Panc1 (cell line): ENCODE results near the gene FAT2. TPM values are rescaled to one million over a fixed set of nuclear protein-coding genes. Genes with fewer than 3 reads are reported as not detected.

ENCODE experiments used
- ATAC-seq: fragments of 200-7000 bp; cut with Tn5 transposase; 2 replicates; pipeline ENCODE4 v1.9.1; 2020; ENCODE audit warnings: mild to moderate bottlenecking, moderate library complexity
- Bru-seq: library from RNA; stranded (reverse); fragments of 400-500 nt; gene quantifications from one replicate; lab custom pipeline; 2021; lab: Mats Ljungman, UMichigan
- BruChase-seq, 2 experiments: library from RNA; stranded (reverse); fragments of 400-500 nt; gene quantifications; one replicate each; lab custom pipeline; 2021; lab: Mats Ljungman, UMichigan
- BruUV-seq: library from RNA; stranded (reverse); fragments of 400-500 nt; replicated peaks from 2 replicates; lab custom pipeline; 2021; lab: Mats Ljungman, UMichigan
- CTCF ChIA-PET: fragments of 300-600 bp; sonication (Branson Sonifier 250); formaldehyde crosslinking; loops from one replicate; lab custom pipeline; 2022; ENCODE audit warnings: antibody characterized with exemption; lab: Charles Lee
- POLR2A ChIA-PET: fragments of 300-600 bp; sonication (Branson Sonifier 250); formaldehyde crosslinking; loops from one replicate; lab custom pipeline; 2022; ENCODE audit warnings: antibody characterized with exemption; lab: Charles Lee
- DNase-seq: peaks from one replicate; pipeline ENCODE4 v3.0.0-alpha.2; 2010; ENCODE audit warnings: low read depth, low spot score
- H3K27ac ChIP-seq: 2 replicates; pipeline ENCODE4 v1.5.1; 2011; ENCODE audit warnings: mild to moderate bottlenecking, low read length, inconsistent platforms
- H3K27me3 ChIP-seq: fragments of 200-500 bp; sonication (Bioruptor generic); 2 replicates; pipeline ENCODE4 v1.6.0; 2014; ENCODE audit warnings: low read length, inconsistent platforms; ENCODE audit not compliant: control insufficient read depth, insufficient read depth
- H3K36me3 ChIP-seq: fragments of 200-500 bp; sonication (Bioruptor generic); 2 replicates; pipeline ENCODE4 v1.5.1; 2014; ENCODE audit warnings: inconsistent platforms, mild to moderate bottlenecking, low read length, moderate library complexity; ENCODE audit not compliant: control insufficient read depth, insufficient read depth
- H3K4me1 ChIP-seq: 2 replicates; pipeline ENCODE4 v1.5.1; 2011; ENCODE audit warnings: inconsistent platforms, mild to moderate bottlenecking, low read length, moderate library complexity; ENCODE audit not compliant: control insufficient read depth, insufficient read depth
- H3K4me3 ChIP-seq, 2 experiments: 2 replicates each; pipeline ENCODE4 v1.5.1; 2011 to 2012; ENCODE audit warnings: low read depth in 2 of 2, low read length in 2 of 2, mild to moderate bottlenecking in 2 of 2, inconsistent platforms in 1 of 2, moderate library complexity in 1 of 2
- H3K9me3 ChIP-seq: fragments of 200-500 bp; sonication (Bioruptor generic); 2 replicates; pipeline ENCODE4 v1.5.1; 2014; ENCODE audit warnings: low read depth, mild to moderate bottlenecking, inconsistent platforms, low read length, moderate library complexity; ENCODE audit not compliant: control insufficient read depth, insufficient read depth
- CTCF ChIP-seq: fragments of 450-650 bp; IDR thresholded peaks from 2 replicates; pipeline ENCODE4 v1.5.1; 2017; ENCODE audit warnings: mild to moderate bottlenecking
- POLR2AphosphoS5 ChIP-seq: IDR thresholded peaks from 2 replicates; pipeline ENCODE4 v1.6.1; 2012; ENCODE audit warnings: mild to moderate bottlenecking, low read depth, low read length, moderate library complexity
- SIN3A ChIP-seq: IDR thresholded peaks from 2 replicates; pipeline ENCODE4 v1.6.1; 2012; ENCODE audit warnings: low read depth, mild to moderate bottlenecking, low read length, moderate library complexity, borderline replicate concordance; ENCODE audit not compliant: insufficient read depth
- TCF7L2 ChIP-seq: IDR thresholded peaks from 2 replicates; pipeline ENCODE4 v1.6.1; 2011; ENCODE audit warnings: mild to moderate bottlenecking, low read depth, low read length, inconsistent platforms
- in situ Hi-C: cut with HindIII; loops from 2 replicates; pipeline ENCODE4 v1.10.0; 2016; ENCODE audit warnings: low sequenced_read_pairs, low pct_unique_long_range_greater_than_20kb
- intact Hi-C: fragments of 100-400 bp; cut with micrococcal nuclease; formaldehyde crosslinking; loops from one replicate; pipeline ENCODE4 v1.10.0; 2022; ENCODE audit not compliant: unreplicated experiment
- long read RNA-seq: library from polyadenylated mRNA; unstranded; transcript quantifications from one replicate; pipeline ENCODE4 v2.0.0, GENCODE V29; 2021; ENCODE audit not compliant: unreplicated experiment
- polyA plus RNA-seq: library from polyadenylated mRNA; unstranded; fragments of >200 nt; gene quantifications from one replicate; pipeline ENCODE4 v1.2.1, GENCODE V29; 2012; ENCODE audit warnings: missing spikeins; ENCODE audit not compliant: insufficient read length
- total RNA-seq: library from RNA; stranded (reverse); gene quantifications from one replicate; pipeline ENCODE4 v1.2.1, GENCODE V29; 2021; ENCODE audit not compliant: unreplicated experiment
- TF ChIP-seq, protein P1 (sequence below), 2 experiments: IDR thresholded peaks; 2 replicates each; pipeline ENCODE4 v1.6.1; 2011 to 2012; ENCODE audit warnings: low read depth in 2 of 2, control low read depth in 1 of 2, low read length in 1 of 2, mild to moderate bottlenecking in 1 of 2, moderate library complexity in 1 of 2; ENCODE audit not compliant: insufficient read depth in 1 of 2

Gene FAT2
- total RNA-seq (not detected), Bru-seq, nascent RNA (percentile 2 among the genes with signal in this experiment), BruChase-seq, experiment 1, labeled RNA remaining after a 2-hour chase (percentile 1 among the genes with signal in this experiment), BruChase-seq, experiment 2, labeled RNA remaining after a 6-hour chase (not detected)
- not detected for polyA plus RNA-seq
- long read RNA-seq: 0 reads

- CTCF ChIA-PET: no interaction called here
- no peak within 1 kb of the TSS for H3K27ac ChIP-seq
- H3K36me3 ChIP-seq: no peaks in the 10 kb centered on the region
- intact Hi-C loops (no loop called here), in situ Hi-C loops (no loop called here)
- no TSS peak for BruUV-seq
- no peaks in the 10 kb centered on the region for H3K9me3 ChIP-seq
- no peaks in the 10 kb centered on the region for H3K4me1 ChIP-seq
- H3K4me3 ChIP-seq: no peak within 1 kb of the TSS
- no peaks in the 10 kb centered on the region for H3K27me3 ChIP-seq
- DNase-seq: no peak
- POLR2A ChIA-PET: no interaction called here
- TF ChIP-seq POLR2AphosphoS5: no peak
- TF ChIP-seq SIN3A: no peak
- no peak for TF ChIP-seq TCF7L2
- TF ChIP-seq, protein P1, sequence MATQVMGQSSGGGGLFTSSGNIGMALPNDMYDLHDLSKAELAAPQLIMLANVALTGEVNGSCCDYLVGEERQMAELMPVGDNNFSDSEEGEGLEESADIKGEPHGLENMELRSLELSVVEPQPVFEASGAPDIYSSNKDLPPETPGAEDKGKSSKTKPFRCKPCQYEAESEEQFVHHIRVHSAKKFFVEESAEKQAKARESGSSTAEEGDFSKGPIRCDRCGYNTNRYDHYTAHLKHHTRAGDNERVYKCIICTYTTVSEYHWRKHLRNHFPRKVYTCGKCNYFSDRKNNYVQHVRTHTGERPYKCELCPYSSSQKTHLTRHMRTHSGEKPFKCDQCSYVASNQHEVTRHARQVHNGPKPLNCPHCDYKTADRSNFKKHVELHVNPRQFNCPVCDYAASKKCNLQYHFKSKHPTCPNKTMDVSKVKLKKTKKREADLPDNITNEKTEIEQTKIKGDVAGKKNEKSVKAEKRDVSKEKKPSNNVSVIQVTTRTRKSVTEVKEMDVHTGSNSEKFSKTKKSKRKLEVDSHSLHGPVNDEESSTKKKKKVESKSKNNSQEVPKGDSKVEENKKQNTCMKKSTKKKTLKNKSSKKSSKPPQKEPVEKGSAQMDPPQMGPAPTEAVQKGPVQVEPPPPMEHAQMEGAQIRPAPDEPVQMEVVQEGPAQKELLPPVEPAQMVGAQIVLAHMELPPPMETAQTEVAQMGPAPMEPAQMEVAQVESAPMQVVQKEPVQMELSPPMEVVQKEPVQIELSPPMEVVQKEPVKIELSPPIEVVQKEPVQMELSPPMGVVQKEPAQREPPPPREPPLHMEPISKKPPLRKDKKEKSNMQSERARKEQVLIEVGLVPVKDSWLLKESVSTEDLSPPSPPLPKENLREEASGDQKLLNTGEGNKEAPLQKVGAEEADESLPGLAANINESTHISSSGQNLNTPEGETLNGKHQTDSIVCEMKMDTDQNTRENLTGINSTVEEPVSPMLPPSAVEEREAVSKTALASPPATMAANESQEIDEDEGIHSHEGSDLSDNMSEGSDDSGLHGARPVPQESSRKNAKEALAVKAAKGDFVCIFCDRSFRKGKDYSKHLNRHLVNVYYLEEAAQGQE (IDR thresholded peaks at IDR 0.05; ENCODE audit: insufficient read depth in 1 of 2, low read depth in 2 of 2, low read length in 1 of 2): no peak
- TF ChIP-seq CTCF: no peak
- peak; percentile 16; the same call in 1 of the 2 replicates for ATAC-seq
Measured at GRCh38 chr5:151591144-151591819, at the start of gene FAT2. Gene FAT2 (minus strand): TSS chr5:151591331. CDS start chr5:151568931, 22,400 bp downstream.

DNA sequence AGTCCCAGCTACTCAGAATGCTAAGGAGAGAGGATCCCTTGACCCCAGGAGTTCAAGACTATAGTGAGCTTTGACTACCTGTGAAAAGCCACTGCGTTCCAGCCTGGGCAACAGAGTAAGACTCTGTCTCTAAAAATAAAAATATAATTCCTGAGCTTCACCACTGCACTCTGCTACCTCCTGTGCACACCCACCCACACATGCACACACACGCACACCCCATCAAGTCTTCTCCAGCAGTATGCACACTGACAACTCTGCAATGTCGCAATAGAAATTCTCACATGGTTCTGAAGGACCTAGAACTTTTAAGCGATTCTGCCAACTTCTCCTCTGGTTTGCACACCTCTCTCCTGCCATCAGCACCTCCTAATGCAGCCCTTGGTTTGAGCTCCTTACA, 47.5 kb upstream of the FAT2 start:
- TF ChIP-seq TCF7L2 (no peak), SIN3A (no peak), CTCF (no peak), POLR2AphosphoS5 (no peak)
- TF ChIP-seq, protein P1 (IDR thresholded peaks at IDR 0.05; ENCODE audit: insufficient read depth in 1 of 2, low read depth in 2 of 2, low read length in 1 of 2): no peak
- Histone ChIP-seq H3K27me3 (peaks cover 7% of the 10 kb centered on the region; the same call in 1 of the 2 replicates), H3K4me3 (no peak overlapping the region), H3K4me1 (no peaks in the 10 kb centered on the region), H3K27ac (no peak overlapping the region), H3K36me3 (no peaks in the 10 kb centered on the region), H3K9me3 (no peaks in the 10 kb centered on the region)
- CTCF ChIA-PET: interaction anchor here (0.6 kb wide), 1 partner anchor 111 kb away, joined by 13 read pairs; no protein-coding TSS in a partner anchor
- POLR2A ChIA-PET: interaction anchor here (0.6 kb wide), 1 partner anchor 497 kb away, joined by 8 read pairs; no protein-coding TSS in a partner anchor
- in situ Hi-C loops (no loop called here), intact Hi-C loops (no loop called here)
- BruUV-seq: no TSS peak
- DNase-seq: no peak
- ATAC-seq: no peak
